DOHH2 (cell line): Measurements from ENCODE around the gene CD320.

Experiments
- EZH2phosphoT487 ChIP-seq: fragments of 200-600 bp; sonication (generic); IDR thresholded peaks from 2 replicates; pipeline ENCODE4 v1.6.1; 2017; ENCODE audit warnings: borderline replicate concordance, mild to moderate bottlenecking, antibody characterized with exemption, low read length, moderate library complexity, mixed read lengths
- TF ChIP-seq, protein P1 (sequence below): fragments of 200-600 bp; sonication (generic); IDR thresholded peaks from one replicate; pipeline ENCODE4 v1.5.1; 2014; ENCODE audit warnings: antibody characterized with exemption, mild to moderate bottlenecking, low read depth, low read length; ENCODE audit not compliant: poor library complexity, severe bottlenecking

DNA sequence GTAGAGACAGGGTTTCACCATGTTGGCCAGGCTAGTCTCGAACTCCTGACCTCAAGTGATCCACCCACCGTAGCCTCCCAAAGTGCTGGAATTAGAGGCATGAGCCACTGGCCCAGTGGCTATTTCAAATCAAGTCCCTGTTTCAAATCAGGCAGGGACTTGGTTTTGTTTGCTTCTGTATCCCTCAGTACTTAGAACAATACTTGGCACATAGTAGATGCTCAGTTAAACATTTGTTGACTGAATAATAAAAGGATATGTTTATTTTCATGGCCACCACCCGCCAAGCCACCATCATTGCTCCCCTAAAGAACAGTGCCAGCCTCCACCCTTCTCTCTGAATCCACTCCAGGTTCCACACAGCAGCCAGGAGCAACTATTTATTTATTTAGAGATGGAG, 17.3 kb upstream of the CD320 start:
- TF ChIP-seq, protein P1, sequence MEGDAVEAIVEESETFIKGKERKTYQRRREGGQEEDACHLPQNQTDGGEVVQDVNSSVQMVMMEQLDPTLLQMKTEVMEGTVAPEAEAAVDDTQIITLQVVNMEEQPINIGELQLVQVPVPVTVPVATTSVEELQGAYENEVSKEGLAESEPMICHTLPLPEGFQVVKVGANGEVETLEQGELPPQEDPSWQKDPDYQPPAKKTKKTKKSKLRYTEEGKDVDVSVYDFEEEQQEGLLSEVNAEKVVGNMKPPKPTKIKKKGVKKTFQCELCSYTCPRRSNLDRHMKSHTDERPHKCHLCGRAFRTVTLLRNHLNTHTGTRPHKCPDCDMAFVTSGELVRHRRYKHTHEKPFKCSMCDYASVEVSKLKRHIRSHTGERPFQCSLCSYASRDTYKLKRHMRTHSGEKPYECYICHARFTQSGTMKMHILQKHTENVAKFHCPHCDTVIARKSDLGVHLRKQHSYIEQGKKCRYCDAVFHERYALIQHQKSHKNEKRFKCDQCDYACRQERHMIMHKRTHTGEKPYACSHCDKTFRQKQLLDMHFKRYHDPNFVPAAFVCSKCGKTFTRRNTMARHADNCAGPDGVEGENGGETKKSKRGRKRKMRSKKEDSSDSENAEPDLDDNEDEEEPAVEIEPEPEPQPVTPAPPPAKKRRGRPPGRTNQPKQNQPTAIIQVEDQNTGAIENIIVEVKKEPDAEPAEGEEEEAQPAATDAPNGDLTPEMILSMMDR = no peak
- TF ChIP-seq EZH2phosphoT487 = no peak
